Ovary (tissue), 10 donors: Measurements from ENCODE around the gene USP10. TPM values are rescaled to one million over a fixed set of nuclear protein-coding genes. Genes with fewer than 3 reads are reported as not detected.

Source experiments
- DNase-seq, 5 donors: peaks; one replicate each; pipeline ENCODE4 v3.0.0-alpha.2; 2019 to 2020
- H3K27ac ChIP-seq, 2 donors: fragments of 200-600 bp; one replicate each; pipeline versions ENCODE4 v1.5.1 to v1.8.0; 2019 to 2022
- H3K27me3 ChIP-seq: fragments of 200-600 bp; one replicate; pipeline ENCODE4 v1.8.0; 2022
- H3K36me3 ChIP-seq: fragments of 200-600 bp; sonication (generic); one replicate; pipeline ENCODE4 v1.5.1; 2019
- H3K4me1 ChIP-seq: one replicate; pipeline ENCODE4 v1.8.1; 2013; ENCODE audit warnings: mild to moderate bottlenecking, moderate library complexity; ENCODE audit not compliant: insufficient read depth
- H3K4me3 ChIP-seq: fragments of 200-600 bp; sonication (generic); one replicate; pipeline ENCODE4 v1.5.1; 2017
- H3K9me3 ChIP-seq, 2 donors: fragments of 200-600 bp in 1 of 2; sonication (generic) in 1 of 2; one replicate each; pipeline versions ENCODE4 v1.5.1 to v1.8.1; 2013 to 2019; ENCODE audit warnings: mild to moderate bottlenecking in 1 of 2, moderate library complexity in 1 of 2
- EP300 ChIP-seq: sonication (generic); formaldehyde crosslinking; IDR thresholded peaks from one replicate; pipeline ENCODE4 v1.6.1; 2017; ENCODE audit warnings: antibody characterized with exemption
- POLR2A ChIP-seq: fragments of 450-650 bp; IDR thresholded peaks from one replicate; pipeline ENCODE4 v1.6.1; 2017; ENCODE audit warnings: antibody characterized with exemption, mild to moderate bottlenecking, moderate library complexity
- WGBS, 3 donors: extraction: QIAGEN DNeasy Blood & Tissue Kit in 1 of 3; methylation state at CpG; one replicate each; pipeline versions ENCODE4 v1.1.5 to v1.1.7; 2013 to 2017; 5-methylcytosine and 5-hydroxymethylcytosine counted together
- intact Hi-C, 4 donors: fragments of 100-400 bp; cut with DNase I; formaldehyde crosslinking; loops; one replicate each; pipeline versions ENCODE4 v1.11.0 to v1.15.1; 2022 to 2023
- long read RNA-seq, 3 donors: library from polyadenylated mRNA in 2 of 3; unstranded in 2 of 3; transcript quantifications; one replicate each; pipeline ENCODE4 v2.0.0 and lab custom pipeline, GENCODE V29; 2021 to 2026
- polyA plus RNA-seq, 2 donors: library from polyadenylated mRNA; stranded (reverse); fragments of 200-250 nt in 1 of 2; fragments of 350-450 nt in 1 of 2; fragmentation: Illumina TruSeq in 1 of 2; extraction: RNeasy Lipid Tissue Mini Kit (QIAGEN cat#74804) in 1 of 2; gene quantifications; one replicate each; pipeline ENCODE4 v1.2.3, GENCODE V29; 2013 to 2014
- total RNA-seq, 7 donors: library from RNA; depleted of rRNA in 2 of 7; stranded (reverse); fragments of >200 nt in 2 of 7; fragmentation: NEBNext Ultra II Directional in 3 of 7; extraction: Animal tissue kit (Norgen Biotek cat#: 25700) in 3 of 7; gene quantifications; one replicate each; pipeline versions ENCODE4 v1.1.0 to v1.2.4, GENCODE V29; 2016 to 2023
- TF ChIP-seq, protein P1 (sequence below), 3 donors: fragments of 450-650 bp in 2 of 3; fragments of 200-600 bp in 1 of 3; IDR thresholded peaks; one replicate each; pipeline versions ENCODE4 v1.5.1 to v1.8.0; 2016 to 2022; ENCODE audit warnings: antibody characterized with exemption in 3 of 3, mild to moderate bottlenecking in 1 of 3
- donor health status: DM: no; HTN: no; CAD: no; lungs with moderate emphysema.
- donor health status: DM: no; HTN: no; CAD: no.
- donor health status: Bipolar disorder and iron deficiency.
- donor health status: DM: yes; HTN: yes; CAD: no.
- donor health status: DM: no; HTN: no; CAD: no.
- donor health status: DM: yes; HTN: yes; CAD: no.

Gene USP10, protein sequence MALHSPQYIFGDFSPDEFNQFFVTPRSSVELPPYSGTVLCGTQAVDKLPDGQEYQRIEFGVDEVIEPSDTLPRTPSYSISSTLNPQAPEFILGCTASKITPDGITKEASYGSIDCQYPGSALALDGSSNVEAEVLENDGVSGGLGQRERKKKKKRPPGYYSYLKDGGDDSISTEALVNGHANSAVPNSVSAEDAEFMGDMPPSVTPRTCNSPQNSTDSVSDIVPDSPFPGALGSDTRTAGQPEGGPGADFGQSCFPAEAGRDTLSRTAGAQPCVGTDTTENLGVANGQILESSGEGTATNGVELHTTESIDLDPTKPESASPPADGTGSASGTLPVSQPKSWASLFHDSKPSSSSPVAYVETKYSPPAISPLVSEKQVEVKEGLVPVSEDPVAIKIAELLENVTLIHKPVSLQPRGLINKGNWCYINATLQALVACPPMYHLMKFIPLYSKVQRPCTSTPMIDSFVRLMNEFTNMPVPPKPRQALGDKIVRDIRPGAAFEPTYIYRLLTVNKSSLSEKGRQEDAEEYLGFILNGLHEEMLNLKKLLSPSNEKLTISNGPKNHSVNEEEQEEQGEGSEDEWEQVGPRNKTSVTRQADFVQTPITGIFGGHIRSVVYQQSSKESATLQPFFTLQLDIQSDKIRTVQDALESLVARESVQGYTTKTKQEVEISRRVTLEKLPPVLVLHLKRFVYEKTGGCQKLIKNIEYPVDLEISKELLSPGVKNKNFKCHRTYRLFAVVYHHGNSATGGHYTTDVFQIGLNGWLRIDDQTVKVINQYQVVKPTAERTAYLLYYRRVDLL
- total RNA-seq (10 to 100 TPM; 41.1 to 83.6 (median 71.4) TPM), polyA plus RNA-seq (10 to 100 TPM; 24.6 to 98.8 TPM)
- long read RNA-seq, donor 1, transcript USP10-201 (14 exons, 3,009 nt): major isoform, 93 of 182 reads
- long read RNA-seq, donor 1, partial matches to known transcripts: 69 of 182 reads
- long read RNA-seq, donor 1, other reads (novel, unspliced or antisense): 14 of 182 reads
- long read RNA-seq, donor 2, transcript USP10-201 (14 exons, 3,009 nt): major isoform, 11 of 38 reads
- long read RNA-seq, donor 2, partial matches to known transcripts: 26 of 38 reads
- long read RNA-seq, donor 2, other reads (novel, unspliced or antisense): 0 of 38 reads
- long read RNA-seq, donor 3, transcript USP10-201 (14 exons, 3,009 nt): major isoform, 65 of 96 reads
- long read RNA-seq, donor 3, partial matches to known transcripts: 21 of 96 reads
- long read RNA-seq, donor 3, other reads (novel, unspliced or antisense): 9 of 96 reads

DNA sequence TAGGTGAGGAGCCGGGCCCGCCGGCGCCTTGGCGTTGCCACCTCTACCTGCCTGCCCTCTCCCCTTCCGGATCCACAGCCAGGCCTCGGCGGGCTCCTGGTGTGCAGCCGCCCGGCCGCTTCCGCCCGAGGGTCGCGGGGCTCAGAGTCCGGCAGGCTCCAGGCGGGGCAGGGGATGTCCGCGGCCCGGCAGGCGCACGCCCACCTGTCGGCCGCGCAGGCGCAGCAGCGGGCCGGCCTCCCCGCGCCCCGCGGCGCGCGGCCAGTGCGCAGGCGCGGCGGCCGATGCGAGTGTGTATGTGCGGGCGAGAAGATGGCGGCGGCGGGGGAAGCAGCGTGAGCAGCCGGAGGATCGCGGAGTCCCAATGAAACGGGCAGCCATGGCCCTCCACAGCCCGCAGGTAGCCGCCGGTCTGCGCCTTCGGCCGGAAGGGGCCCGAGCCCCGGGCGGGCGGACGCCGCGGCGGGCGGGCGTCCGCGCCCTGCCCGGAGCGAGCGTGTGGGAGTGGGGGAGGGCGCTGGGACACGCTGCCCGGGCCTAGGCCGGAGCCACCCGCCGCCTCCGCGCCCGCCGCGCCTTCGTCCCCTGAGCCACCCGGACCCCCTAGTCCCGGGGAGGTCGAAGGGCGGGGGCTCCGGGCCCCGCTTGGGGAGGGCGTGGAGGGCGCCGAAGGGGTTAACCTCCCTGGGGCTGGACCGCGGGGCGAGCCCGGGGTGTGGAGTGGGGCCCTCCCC, at the start of gene USP10:
TSS of gene USP10 (plus strand) at position 289 of the 734 bp plus-strand sequence. CDS start at position 380, 91 bp downstream.
- intact Hi-C loops: no loop called here
- TF ChIP-seq POLR2A: peak; percentile 54
- TF ChIP-seq, protein P1, sequence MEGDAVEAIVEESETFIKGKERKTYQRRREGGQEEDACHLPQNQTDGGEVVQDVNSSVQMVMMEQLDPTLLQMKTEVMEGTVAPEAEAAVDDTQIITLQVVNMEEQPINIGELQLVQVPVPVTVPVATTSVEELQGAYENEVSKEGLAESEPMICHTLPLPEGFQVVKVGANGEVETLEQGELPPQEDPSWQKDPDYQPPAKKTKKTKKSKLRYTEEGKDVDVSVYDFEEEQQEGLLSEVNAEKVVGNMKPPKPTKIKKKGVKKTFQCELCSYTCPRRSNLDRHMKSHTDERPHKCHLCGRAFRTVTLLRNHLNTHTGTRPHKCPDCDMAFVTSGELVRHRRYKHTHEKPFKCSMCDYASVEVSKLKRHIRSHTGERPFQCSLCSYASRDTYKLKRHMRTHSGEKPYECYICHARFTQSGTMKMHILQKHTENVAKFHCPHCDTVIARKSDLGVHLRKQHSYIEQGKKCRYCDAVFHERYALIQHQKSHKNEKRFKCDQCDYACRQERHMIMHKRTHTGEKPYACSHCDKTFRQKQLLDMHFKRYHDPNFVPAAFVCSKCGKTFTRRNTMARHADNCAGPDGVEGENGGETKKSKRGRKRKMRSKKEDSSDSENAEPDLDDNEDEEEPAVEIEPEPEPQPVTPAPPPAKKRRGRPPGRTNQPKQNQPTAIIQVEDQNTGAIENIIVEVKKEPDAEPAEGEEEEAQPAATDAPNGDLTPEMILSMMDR (IDR thresholded peaks at IDR 0.05): no peak
- H3K4me1 ChIP-seq: peaks cover 5% of the 10 kb centered on the region
- no peaks in the 10 kb centered on the region for H3K9me3 ChIP-seq
- H3K27ac ChIP-seq: peak within 1 kb of the TSS; percentile 76 to 81
- H3K36me3 ChIP-seq: no peaks in the 10 kb centered on the region
- H3K4me3 ChIP-seq: peak within 1 kb of the TSS; percentile 85
- H3K27me3 ChIP-seq: no peaks in the 10 kb centered on the region
- 0% methylated on average over 21 to 97 of the region's 97 CpGs for whole genome bisulfite sequencing, 3 donors
- peak; percentile 71 to 88 (median 81) for DNase-seq

DNA sequence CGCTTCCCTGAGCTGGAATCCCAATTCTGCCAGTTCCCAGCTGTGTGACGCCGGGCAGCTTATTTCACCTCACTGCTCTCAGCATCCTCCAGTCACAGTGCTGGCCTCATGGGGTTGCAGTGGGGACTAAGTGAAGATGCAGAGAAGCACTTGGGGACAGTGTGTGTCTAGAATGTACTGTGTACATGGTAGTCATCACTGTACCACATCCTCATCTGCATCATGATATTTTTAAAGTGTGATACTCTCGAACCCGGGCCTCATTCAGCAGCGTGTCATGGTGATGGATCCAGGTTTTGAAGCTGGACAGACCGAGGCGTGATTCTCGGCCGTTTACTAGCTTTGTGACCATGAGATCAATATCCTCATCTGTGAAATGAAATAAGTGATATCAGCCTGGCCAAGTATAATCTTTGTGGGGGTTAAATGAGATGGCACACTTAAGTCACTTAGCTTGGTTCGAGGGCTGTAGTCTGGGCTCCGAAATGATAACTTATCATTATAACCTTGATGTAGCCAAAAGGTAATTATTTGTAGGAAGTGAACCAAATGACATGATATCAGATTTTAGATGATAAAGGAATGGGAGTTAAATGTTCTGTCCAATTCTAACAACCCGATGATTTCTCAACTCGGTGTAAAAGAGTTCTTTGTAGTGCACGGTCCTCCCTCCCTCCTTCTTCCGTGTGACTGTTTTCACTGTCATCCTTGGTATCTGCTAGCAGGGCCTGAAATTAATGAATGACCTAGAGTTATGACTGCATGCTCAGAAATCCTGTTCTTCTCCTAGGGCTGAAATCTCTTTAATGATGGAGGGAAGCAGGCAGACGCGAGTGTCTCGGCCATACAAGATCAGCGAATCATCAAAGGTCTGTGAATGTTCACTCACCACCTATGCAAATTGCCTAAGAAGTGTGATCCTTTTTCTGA, 49.5 kb upstream of the USP10 start:
- TF ChIP-seq, protein P1 (IDR thresholded peaks at IDR 0.05): no peak
- TF ChIP-seq POLR2A (no peak), EP300 (no peak)
- H3K4me1 ChIP-seq: peaks cover 4% of the 10 kb centered on the region
- intact Hi-C loops: no loop called here
- 85 to 92% (median 88%) methylated on average over 20 of the region's 20 CpGs for WGBS, 3 donors
- H3K9me3 ChIP-seq: no peaks in the 10 kb centered on the region
- no peaks in the 10 kb centered on the region for H3K36me3 ChIP-seq
- no peaks in the 10 kb centered on the region for H3K27me3 ChIP-seq
- no peak overlapping the region for H3K27ac ChIP-seq
- no peak for DNase-seq
- H3K4me3 ChIP-seq: no peak overlapping the region

DNA sequence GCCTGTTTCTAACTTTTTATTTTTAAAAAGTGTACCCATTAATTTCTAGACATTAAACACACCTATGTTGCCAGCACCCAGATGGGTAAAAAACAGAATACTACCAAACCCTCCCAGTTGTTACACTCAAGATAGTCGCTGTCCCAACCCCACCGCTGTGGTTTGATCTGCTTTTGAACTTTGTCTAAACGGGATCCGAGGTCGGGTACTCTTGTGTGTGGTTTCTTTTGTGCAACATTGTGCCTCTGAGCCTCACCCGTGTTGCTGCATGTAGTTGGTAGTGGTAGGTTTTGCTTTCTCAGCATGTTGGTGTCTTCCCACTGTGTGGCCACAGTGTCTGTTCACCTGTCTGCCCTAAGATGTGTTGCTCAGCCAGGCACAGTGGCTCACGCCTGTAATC, 47.2 kb upstream of the USP10 start:
- Histone ChIP-seq H3K27me3 (no peaks in the 10 kb centered on the region), H3K36me3 (no peaks in the 10 kb centered on the region), H3K4me3 (no peak overlapping the region), H3K27ac (no peak overlapping the region), H3K4me1 (peaks cover 4% of the 10 kb centered on the region), H3K9me3 (no peaks in the 10 kb centered on the region)
- 87 to 89% (median 88%) methylated on average over 7 of the region's 7 CpGs for WGBS, 3 donors
- intact Hi-C loops: no loop called here
- no peak for DNase-seq
- no peak for TF ChIP-seq EP300
- TF ChIP-seq, protein P1 (IDR thresholded peaks at IDR 0.05): no peak
- TF ChIP-seq POLR2A: no peak
